ENCODE results near the gene IL36B.

IL36B gene

DNA sequence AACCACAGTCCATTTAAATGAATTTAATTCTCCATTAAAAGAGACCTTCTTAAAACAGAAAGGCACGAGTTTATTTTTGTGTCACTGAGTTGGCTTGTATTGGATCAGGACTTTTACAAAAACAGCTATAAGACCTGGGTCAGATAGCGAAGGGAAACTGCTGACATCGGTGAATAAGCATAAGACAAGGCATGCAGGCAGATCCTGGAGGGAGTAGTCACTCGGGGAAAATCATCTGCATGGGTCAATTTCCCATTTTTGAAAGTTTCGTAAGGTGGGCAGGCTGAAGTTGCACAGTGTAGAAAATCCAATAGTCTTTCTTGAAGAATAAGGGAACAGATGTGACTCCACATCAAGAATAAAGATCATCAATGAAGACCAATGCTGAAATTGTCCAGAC lies 12.9 kb downstream of the IL36B start:
- no peaks in the 10 kb centered on the region for H3K4me1 ChIP-seq (ENCODE audit: control insufficient read depth, low read depth, low read length)
- no peak overlapping the region for H3K27ac ChIP-seq (ENCODE audit: low read length)
- no peak overlapping the region for H3K9ac ChIP-seq (ENCODE audit: low read length)
- H3K36me3 ChIP-seq (ENCODE audit: control insufficient read depth, low read depth, low read length) = no peaks in the 10 kb centered on the region
- no peak overlapping the region for H3K4me3 ChIP-seq (ENCODE audit: low read length)
- no peaks in the 10 kb centered on the region for H3K9me3 ChIP-seq (ENCODE audit: control insufficient read depth, low read depth, low read length)
- no peaks in the 10 kb centered on the region for H3K27me3 ChIP-seq (ENCODE audit: control insufficient read depth, insufficient read depth, low read length)

DNA sequence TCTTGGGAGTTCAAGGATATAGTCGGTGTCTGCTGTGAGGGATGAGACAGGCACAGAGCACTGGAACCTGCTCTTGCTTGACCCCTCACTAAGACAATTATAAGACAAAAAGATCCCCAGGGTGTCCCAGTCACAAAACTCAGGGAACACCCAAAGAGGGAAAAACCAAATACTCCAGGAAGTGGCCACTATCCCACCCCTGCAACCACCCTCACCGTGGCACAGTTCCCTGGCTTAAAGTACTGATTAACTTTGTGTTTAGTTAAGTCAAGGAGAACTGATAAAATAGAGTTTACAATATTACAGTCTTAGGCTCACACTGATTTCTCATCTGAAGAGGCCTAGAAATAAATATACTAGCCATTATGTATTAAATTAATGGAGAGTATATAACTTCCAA lies 13.5 kb downstream of the IL36B start:
- Histone ChIP-seq H3K36me3 (ENCODE audit: control insufficient read depth, low read depth, low read length) (no peaks in the 10 kb centered on the region), H3K4me3 (ENCODE audit: low read length) (no peak overlapping the region), H3K27ac (ENCODE audit: low read length) (no peak overlapping the region), H3K4me1 (ENCODE audit: control insufficient read depth, low read depth, low read length) (no peaks in the 10 kb centered on the region), H3K9me3 (ENCODE audit: control insufficient read depth, low read depth, low read length) (no peaks in the 10 kb centered on the region), H3K27me3 (ENCODE audit: control insufficient read depth, insufficient read depth, low read length) (no peaks in the 10 kb centered on the region), H3K9ac (ENCODE audit: low read length) (no peak overlapping the region)

DNA sequence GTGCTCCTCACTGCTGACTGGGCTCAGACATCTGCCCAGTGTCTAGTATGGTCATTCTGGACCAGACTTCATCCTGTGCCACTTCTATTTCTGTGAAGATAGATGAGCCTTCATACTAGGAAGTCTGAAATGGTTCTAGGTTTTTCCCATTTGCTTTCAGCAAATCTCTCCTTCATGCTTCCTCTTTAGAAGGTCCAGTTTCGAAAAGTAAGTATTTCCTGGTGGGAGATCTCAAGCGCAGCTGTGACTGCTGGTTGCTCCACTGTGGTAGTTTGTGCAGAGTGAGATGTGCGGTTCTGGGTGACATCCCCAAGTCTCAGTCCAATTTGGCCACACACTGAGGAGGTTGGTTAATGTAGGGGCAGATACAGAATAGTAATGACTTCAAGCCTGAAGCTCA lies 14.4 kb downstream of the IL36B start:
- Histone ChIP-seq H3K9ac (ENCODE audit: low read length) (no peak overlapping the region), H3K36me3 (ENCODE audit: control insufficient read depth, low read depth, low read length) (no peaks in the 10 kb centered on the region), H3K9me3 (ENCODE audit: control insufficient read depth, low read depth, low read length) (no peaks in the 10 kb centered on the region), H3K4me3 (ENCODE audit: low read length) (no peak overlapping the region), H3K27ac (ENCODE audit: low read length) (no peak overlapping the region), H3K27me3 (ENCODE audit: control insufficient read depth, insufficient read depth, low read length) (no peaks in the 10 kb centered on the region), H3K4me1 (ENCODE audit: control insufficient read depth, low read depth, low read length) (no peaks in the 10 kb centered on the region)

DNA sequence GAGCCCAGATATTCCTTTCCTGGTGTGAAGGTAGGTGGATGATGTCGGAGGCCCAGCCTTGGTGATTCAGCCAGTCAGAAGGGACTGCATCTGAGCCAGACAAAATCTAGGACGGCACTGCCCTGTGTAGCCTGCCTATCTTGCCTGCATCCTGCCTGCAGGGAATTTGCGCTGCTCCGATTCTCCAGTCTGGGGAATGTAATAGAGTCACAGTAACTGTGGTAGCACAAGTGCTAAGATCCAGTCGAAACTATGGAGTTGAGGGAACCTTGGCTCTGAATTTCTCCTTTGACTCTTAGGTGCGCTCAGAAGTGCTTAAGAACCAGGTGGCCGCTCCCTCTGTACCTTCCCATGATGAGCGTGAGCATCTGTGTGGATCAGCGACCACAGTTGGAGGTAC lies 15.9 kb downstream of the IL36B start:
- Histone ChIP-seq H3K4me3 (ENCODE audit: low read length) (no peak overlapping the region), H3K4me1 (ENCODE audit: control insufficient read depth, low read depth, low read length) (no peaks in the 10 kb centered on the region)

DNA sequence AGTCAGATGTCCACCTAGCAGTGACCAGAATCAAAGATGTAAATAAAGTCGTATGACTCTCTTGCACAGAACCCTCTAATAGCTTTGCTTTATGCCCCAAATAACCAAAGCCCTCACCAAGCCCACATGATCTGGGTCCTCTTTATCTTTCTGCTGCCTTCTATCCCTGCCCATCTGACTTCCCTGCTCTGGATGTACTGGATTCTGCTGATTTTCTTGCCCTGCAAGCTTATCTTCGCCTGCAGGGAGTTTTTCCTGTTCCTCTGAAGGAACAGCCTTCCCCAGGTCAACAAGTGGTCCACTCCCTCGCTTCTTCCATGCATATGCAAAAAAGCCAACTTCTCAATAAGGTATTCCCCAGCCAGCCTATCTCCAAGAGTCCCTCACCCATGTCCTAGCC lies 18.7 kb downstream of the IL36B start:
- Histone ChIP-seq H3K9me3 (ENCODE audit: control insufficient read depth, low read depth, low read length) (no peaks in the 10 kb centered on the region), H3K27ac (ENCODE audit: low read length) (no peak overlapping the region), H3K9ac (ENCODE audit: low read length) (no peak overlapping the region), H3K4me3 (ENCODE audit: low read length) (no peak overlapping the region), H3K27me3 (ENCODE audit: control insufficient read depth, insufficient read depth, low read length) (no peaks in the 10 kb centered on the region), H3K4me1 (ENCODE audit: control insufficient read depth, low read depth, low read length) (no peaks in the 10 kb centered on the region), H3K36me3 (ENCODE audit: control insufficient read depth, low read depth, low read length) (no peaks in the 10 kb centered on the region)

More for the DNA sequence above, 15.9 kb downstream of the IL36B start:
- H3K9me3 ChIP-seq (ENCODE audit: control insufficient read depth, low read depth, low read length) = no peaks in the 10 kb centered on the region
- H3K27ac ChIP-seq (ENCODE audit: low read length) = no peak overlapping the region
- H3K36me3 ChIP-seq (ENCODE audit: control insufficient read depth, low read depth, low read length) = no peaks in the 10 kb centered on the region
- H3K27me3 ChIP-seq (ENCODE audit: control insufficient read depth, insufficient read depth, low read length) = no peaks in the 10 kb centered on the region
- H3K9ac ChIP-seq (ENCODE audit: low read length) = no peak overlapping the region

DNA sequence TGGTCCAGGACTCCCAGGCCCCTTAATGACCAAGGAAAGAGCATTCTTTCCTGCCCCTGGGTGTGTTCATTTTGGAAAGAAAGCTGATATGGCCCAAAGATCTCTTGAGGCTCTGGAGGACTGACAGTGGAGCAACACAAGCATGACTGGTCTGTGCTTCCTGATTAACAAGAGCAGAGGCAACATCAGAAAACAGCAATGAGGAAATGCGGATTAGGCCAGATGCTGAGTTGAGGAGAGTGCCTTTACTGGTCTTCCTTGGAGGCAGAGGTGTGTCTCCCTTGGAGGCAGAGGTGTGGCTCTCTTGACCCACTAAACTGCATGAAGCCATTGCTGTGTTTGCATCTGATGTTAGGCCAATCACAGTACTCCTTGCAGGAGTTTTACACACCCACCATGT lies 19.9 kb downstream of the IL36B start:
- peaks cover 7% of the 10 kb centered on the region for H3K4me1 ChIP-seq (ENCODE audit: control insufficient read depth, low read depth, low read length)
- no peaks in the 10 kb centered on the region for H3K36me3 ChIP-seq (ENCODE audit: control insufficient read depth, low read depth, low read length)
- H3K27me3 ChIP-seq (ENCODE audit: control insufficient read depth, insufficient read depth, low read length) = no peaks in the 10 kb centered on the region
- H3K4me3 ChIP-seq (ENCODE audit: low read length) = no peak overlapping the region
- no peak overlapping the region for H3K27ac ChIP-seq (ENCODE audit: low read length)
- H3K9me3 ChIP-seq (ENCODE audit: control insufficient read depth, low read depth, low read length) = no peaks in the 10 kb centered on the region
- H3K9ac ChIP-seq (ENCODE audit: low read length) = no peak overlapping the region

DNA sequence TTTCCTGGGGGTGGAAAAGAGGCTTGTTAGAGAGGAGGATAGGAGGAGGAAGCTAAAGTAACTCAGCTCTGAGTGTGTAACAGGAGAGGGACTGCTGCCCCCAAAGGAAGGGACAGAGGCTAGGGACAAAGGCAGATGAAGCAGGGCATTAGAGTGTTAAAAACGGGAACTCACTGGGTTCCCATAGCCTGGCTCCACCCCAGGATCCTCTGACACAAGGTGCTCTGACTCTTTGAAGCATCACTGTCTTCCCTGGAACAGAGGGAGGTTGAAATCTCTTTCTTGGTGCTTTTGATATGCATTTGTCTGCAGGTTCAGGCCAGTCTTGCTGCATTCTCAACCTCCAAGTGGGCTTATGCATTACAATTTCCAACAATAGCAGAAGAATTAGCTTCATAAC lies 24.6 kb downstream of the IL36B start:
- Histone ChIP-seq H3K27me3 (ENCODE audit: control insufficient read depth, insufficient read depth, low read length) (no peaks in the 10 kb centered on the region), H3K27ac (ENCODE audit: low read length) (no peak overlapping the region), H3K4me1 (ENCODE audit: control insufficient read depth, low read depth, low read length) (peaks cover 7% of the 10 kb centered on the region), H3K4me3 (ENCODE audit: low read length) (no peak overlapping the region), H3K9ac (ENCODE audit: low read length) (no peak overlapping the region), H3K36me3 (ENCODE audit: control insufficient read depth, low read depth, low read length) (no peaks in the 10 kb centered on the region), H3K9me3 (ENCODE audit: control insufficient read depth, low read depth, low read length) (no peaks in the 10 kb centered on the region)

DNA sequence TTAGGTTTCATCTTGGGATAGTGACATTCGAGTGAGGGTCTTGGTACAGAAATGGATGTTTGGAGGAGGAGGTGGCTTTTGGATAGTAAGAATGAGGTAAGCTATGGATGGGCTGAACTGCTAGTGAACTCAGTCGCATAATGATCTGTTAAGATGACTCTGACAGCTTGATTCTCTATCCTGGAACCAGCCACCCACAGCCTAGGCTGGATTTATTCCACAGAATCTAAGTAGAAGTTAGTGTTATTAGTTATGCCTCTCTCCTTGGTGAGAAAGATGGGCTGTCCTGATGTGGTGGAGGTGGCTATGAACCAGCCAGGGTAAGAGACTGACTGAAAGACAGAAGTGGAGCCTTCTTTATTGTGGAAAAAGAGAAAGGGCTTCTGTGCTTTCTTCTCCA lies 25.0 kb downstream of the IL36B start:
- no peak overlapping the region for H3K9ac ChIP-seq (ENCODE audit: low read length)
- no peaks in the 10 kb centered on the region for H3K27me3 ChIP-seq (ENCODE audit: control insufficient read depth, insufficient read depth, low read length)
- H3K27ac ChIP-seq (ENCODE audit: low read length) = no peak overlapping the region
- H3K9me3 ChIP-seq (ENCODE audit: control insufficient read depth, low read depth, low read length) = no peaks in the 10 kb centered on the region
- H3K4me1 ChIP-seq (ENCODE audit: control insufficient read depth, low read depth, low read length) = peaks cover 7% of the 10 kb centered on the region
- no peaks in the 10 kb centered on the region for H3K36me3 ChIP-seq (ENCODE audit: control insufficient read depth, low read depth, low read length)
- H3K4me3 ChIP-seq (ENCODE audit: low read length) = no peak overlapping the region

DNA sequence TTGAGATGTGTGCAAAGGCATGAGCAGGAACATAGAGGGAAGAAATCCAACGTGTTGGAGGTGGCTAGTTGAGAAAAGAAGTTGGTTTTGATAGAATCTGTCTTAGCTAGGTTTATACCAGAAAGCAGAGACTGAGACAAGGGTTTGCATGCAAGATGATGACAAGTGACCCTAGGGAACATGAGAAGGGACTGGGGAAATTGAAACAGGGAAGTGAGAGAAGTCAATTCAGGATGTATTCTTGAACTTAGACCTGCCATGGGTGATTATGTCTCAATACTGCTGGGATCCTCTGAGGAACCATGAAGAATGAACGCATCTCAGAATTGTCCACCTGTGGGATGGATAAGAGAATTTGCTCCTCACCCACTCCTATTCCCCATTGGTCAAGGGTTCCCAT lies 26.9 kb downstream of the IL36B start:
- Histone ChIP-seq H3K9ac (ENCODE audit: low read length) (no peak overlapping the region), H3K9me3 (ENCODE audit: control insufficient read depth, low read depth, low read length) (no peaks in the 10 kb centered on the region), H3K4me1 (ENCODE audit: control insufficient read depth, low read depth, low read length) (peaks cover 7% of the 10 kb centered on the region), H3K36me3 (ENCODE audit: control insufficient read depth, low read depth, low read length) (no peaks in the 10 kb centered on the region), H3K27me3 (ENCODE audit: control insufficient read depth, insufficient read depth, low read length) (no peaks in the 10 kb centered on the region), H3K4me3 (ENCODE audit: low read length) (no peak overlapping the region), H3K27ac (ENCODE audit: low read length) (no peak overlapping the region)

DNA sequence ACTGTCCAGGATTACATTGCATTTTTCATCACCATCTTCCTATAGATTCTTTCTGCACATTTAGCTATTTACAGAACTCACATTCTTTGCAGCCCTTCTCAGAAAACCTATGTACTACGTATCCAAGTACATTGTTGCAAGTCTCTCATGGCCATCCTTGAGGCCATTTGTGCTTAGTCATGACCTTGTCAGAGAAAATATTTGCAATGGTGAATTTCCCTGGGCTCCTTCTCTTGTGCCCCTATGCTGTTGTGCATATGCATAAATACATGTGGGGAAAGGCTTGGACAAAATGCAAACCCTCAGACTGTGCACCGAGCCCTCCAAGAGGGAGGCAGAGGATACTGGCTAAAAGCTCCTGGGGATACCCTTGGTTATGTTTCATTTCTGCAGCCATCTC lies 27.9 kb downstream of the IL36B start:
- Histone ChIP-seq H3K9me3 (ENCODE audit: control insufficient read depth, low read depth, low read length) (no peaks in the 10 kb centered on the region), H3K36me3 (ENCODE audit: control insufficient read depth, low read depth, low read length) (no peaks in the 10 kb centered on the region), H3K4me3 (ENCODE audit: low read length) (no peak overlapping the region), H3K4me1 (ENCODE audit: control insufficient read depth, low read depth, low read length) (peaks cover 7% of the 10 kb centered on the region), H3K27ac (ENCODE audit: low read length) (no peak overlapping the region), H3K27me3 (ENCODE audit: control insufficient read depth, insufficient read depth, low read length) (no peaks in the 10 kb centered on the region), H3K9ac (ENCODE audit: low read length) (no peak overlapping the region)

DNA sequence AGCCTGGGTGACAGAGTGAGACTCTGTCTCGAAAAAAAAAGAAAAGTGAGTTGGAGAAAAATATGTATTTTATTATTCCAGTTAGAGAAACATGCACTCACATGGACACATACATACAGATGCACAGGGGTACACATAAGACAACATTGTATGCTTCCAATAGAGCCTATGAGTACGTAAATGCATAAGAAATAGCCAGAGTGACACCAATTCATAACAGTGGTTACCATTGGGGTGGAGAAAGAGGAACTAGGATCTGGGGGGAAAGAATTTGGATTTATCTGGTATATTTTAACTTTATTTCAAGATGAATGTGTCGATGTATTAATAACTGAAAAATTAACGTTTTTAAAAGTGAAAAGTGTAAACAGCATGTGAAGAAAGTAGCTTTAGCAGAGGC lies 31.4 kb downstream of the IL36B start:
- Histone ChIP-seq H3K27me3 (ENCODE audit: control insufficient read depth, insufficient read depth, low read length) (no peaks in the 10 kb centered on the region), H3K4me1 (ENCODE audit: control insufficient read depth, low read depth, low read length) (no peaks in the 10 kb centered on the region), H3K36me3 (ENCODE audit: control insufficient read depth, low read depth, low read length) (no peaks in the 10 kb centered on the region), H3K27ac (ENCODE audit: low read length) (no peak overlapping the region), H3K4me3 (ENCODE audit: low read length) (no peak overlapping the region), H3K9ac (ENCODE audit: low read length) (no peak overlapping the region), H3K9me3 (ENCODE audit: control insufficient read depth, low read depth, low read length) (no peaks in the 10 kb centered on the region)

DNA sequence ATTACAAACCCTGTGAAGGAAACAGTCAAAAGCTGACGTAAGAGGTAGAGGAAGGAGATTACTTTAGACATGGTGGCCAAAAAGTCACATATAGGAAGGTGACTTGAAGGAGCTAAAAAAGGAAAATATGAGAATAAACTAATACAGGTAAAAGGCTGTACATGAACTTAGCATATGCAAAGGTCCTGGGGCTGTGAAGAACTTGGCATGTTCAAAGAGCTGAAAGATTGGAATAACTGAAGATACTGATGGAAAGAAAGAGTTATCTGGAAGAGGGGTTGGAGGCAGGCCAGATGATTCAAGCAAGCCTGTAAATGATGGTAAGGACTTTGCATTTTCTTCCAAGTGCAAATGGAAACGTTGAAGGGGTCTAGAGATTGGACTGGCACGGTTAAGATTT lies 34.2 kb downstream of the IL36B start:
- no peaks in the 10 kb centered on the region for H3K4me1 ChIP-seq (ENCODE audit: control insufficient read depth, low read depth, low read length)
- no peaks in the 10 kb centered on the region for H3K9me3 ChIP-seq (ENCODE audit: control insufficient read depth, low read depth, low read length)
- H3K27me3 ChIP-seq (ENCODE audit: control insufficient read depth, insufficient read depth, low read length) = no peaks in the 10 kb centered on the region
- no peak overlapping the region for H3K9ac ChIP-seq (ENCODE audit: low read length)
- no peak overlapping the region for H3K4me3 ChIP-seq (ENCODE audit: low read length)
- H3K36me3 ChIP-seq (ENCODE audit: control insufficient read depth, low read depth, low read length) = no peaks in the 10 kb centered on the region
- H3K27ac ChIP-seq (ENCODE audit: low read length) = no peak overlapping the region

DNA sequence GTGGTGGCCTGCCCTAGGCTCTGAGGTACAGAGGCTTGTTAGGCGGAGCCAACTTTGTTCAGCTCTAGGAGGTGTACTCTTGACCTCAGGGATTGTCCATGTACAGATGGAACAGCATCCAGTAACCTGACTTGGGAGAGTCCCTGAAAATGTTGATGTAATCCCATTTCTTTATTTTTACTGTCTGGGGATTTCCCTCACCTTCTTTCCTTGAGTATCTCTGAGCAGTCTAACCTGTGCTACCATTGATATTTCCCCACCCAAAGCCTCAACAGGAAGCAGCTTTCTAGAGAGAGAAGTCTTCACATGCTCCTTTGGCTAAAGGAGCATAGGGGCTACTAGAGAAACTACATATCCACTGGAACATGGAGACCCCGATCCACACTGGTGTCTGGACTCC lies 37.0 kb downstream of the IL36B start:
- no peak overlapping the region for H3K4me3 ChIP-seq (ENCODE audit: low read length)
- H3K9ac ChIP-seq (ENCODE audit: low read length) = no peak overlapping the region
- H3K4me1 ChIP-seq (ENCODE audit: control insufficient read depth, low read depth, low read length) = no peaks in the 10 kb centered on the region
- no peaks in the 10 kb centered on the region for H3K36me3 ChIP-seq (ENCODE audit: control insufficient read depth, low read depth, low read length)
- no peak overlapping the region for H3K27ac ChIP-seq (ENCODE audit: low read length)
- no peaks in the 10 kb centered on the region for H3K9me3 ChIP-seq (ENCODE audit: control insufficient read depth, low read depth, low read length)
- H3K27me3 ChIP-seq (ENCODE audit: control insufficient read depth, insufficient read depth, low read length) = no peaks in the 10 kb centered on the region

Data from iPS-18a (cell line).